ENCODE measurements around the gene AFM. TPM values are rescaled to one million over a fixed set of nuclear protein-coding genes. Genes with fewer than 3 reads are reported as not detected.
"Not testable (repeated sequence)": the region's sequence is repeated elsewhere in the genome, so short reads cannot be mapped to it uniquely, and the experiment has no call there.

AFM gene
- total RNA-seq, 3 donors from 2014 or later: not detected

GRCh38 chr4:73544620-73545019 is 63.1 kb downstream of the AFM start:
- intact Hi-C loops (cut with DNase I; ENCODE audit: low total_unique reads): no loop called here
- H3K36me3 ChIP-seq: no peaks in the 10 kb centered on the region
- H3K4me3 ChIP-seq: no peak overlapping the region
- DNase-seq (ENCODE audit: low spot score in 2 of 2): no peak
- no peak overlapping the region for H3K27ac ChIP-seq
- no peaks in the 10 kb centered on the region for H3K9me3 ChIP-seq
- H3K4me1 ChIP-seq: no peaks in the 10 kb centered on the region
- H3K27me3 ChIP-seq: no peaks in the 10 kb centered on the region
- no peak for TF ChIP-seq CTCF (IDR thresholded peaks at IDR 0.05)
- TF ChIP-seq POLR2AphosphoS5 (IDR thresholded peaks at IDR 0.05): no peak
- no peak for TF ChIP-seq POLR2A (IDR thresholded peaks at IDR 0.05)

DNA sequence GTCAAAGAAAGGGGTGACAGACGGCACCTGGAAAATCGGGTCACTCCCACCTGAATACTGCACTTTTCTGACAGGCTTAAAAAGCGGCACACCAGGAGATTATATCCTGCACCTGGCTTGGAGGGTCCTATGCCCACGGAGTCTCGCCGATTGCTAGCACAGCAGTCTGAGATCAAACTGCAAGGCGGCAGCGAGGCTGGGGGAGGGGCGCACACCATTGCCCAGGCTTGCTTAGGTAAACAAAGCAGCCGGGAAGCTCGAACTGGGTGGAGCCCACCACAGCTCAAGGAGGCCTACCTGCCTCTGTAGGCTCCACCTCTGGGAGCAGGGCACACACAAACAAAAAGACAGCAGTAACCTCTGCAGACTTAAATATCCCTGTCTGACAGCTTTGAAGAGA is 69.3 kb downstream of the AFM start:
- intact Hi-C loops (cut with DNase I; ENCODE audit: low total_unique reads); H3K4me1 ChIP-seq; DNase-seq (ENCODE audit: low spot score in 2 of 2); H3K4me3 ChIP-seq; H3K9me3 ChIP-seq; H3K36me3 ChIP-seq; H3K27me3 ChIP-seq; H3K27ac ChIP-seq: not testable (repeated sequence)

Other genes with a start within 250 kb of the AFM start
- gene ANKRD17, start 222.9 kb upstream of the AFM start, total RNA-seq: 10 to 100 TPM; 53.0 to 81.4 (median 69.2) TPM
- 1 to 10 TPM in 1 of 3 donors, under 1 TPM in 1, not detected in 1; 0.66 to 9.1 TPM for gene ALB, start 77.5 kb upstream of the AFM start, total RNA-seq
- 1 to 10 TPM in 1 of 3 donors, not detected in 2; 3.2 TPM for gene AFP, start 45.5 kb upstream of the AFM start, total RNA-seq
- 10 to 100 TPM in 1 of 3 donors, 1 to 10 TPM in 1, not detected in 1; 4.6 to 11.7 TPM for gene RASSF6, start 138.7 kb downstream of the AFM start, total RNA-seq

All from breast epithelium (tissue), 4 donors.